ENCODE data around the gene CPXM1.
"Not testable (repeated sequence)": the region's sequence is repeated elsewhere in the genome, so short reads cannot be mapped to it uniquely, and the experiment has no call there.

CPXM1 gene

GRCh38 chr20:2820896-2821869 lies 20.8 kb upstream of the CPXM1 start:
- no peak for DNase-seq (ENCODE audit: low spot score)

- DNase-seq (ENCODE audit: low spot score) = no peak
These were observed 19.9 kb upstream of the CPXM1 start for GRCh38 chr20:2820084-2820895.

GRCh38 chr20:2817891-2818595 lies 17.6 kb upstream of the CPXM1 start:
- DNase-seq (ENCODE audit: low spot score) = no peak

- no peak for DNase-seq (ENCODE audit: low spot score)
These were observed 16.9 kb upstream of the CPXM1 start for GRCh38 chr20:2817341-2817726.

GRCh38 chr20:2816583-2817340 lies 16.3 kb upstream of the CPXM1 start:
- peak; percentile 31 for DNase-seq (ENCODE audit: low spot score)

- DNase-seq (ENCODE audit: low spot score) = no peak
These were observed 15.7 kb upstream of the CPXM1 start, which contains the start of gene TMEM239 for GRCh38 chr20:2816030-2816582. TSS of gene TMEM239 (plus strand) at chr20:2816364. CDS start at chr20:2816555, 191 bp downstream.

GRCh38 chr20:2815242-2815900 lies 14.9 kb upstream of the CPXM1 start:
- DNase-seq (ENCODE audit: low spot score) = no peak

- peak; percentile 96 for DNase-seq (ENCODE audit: low spot score)
These were observed 14.2 kb upstream of the CPXM1 start, which contains the start of gene C20orf141 for GRCh38 chr20:2814587-2815051. TSS of gene C20orf141 (plus strand) at chr20:2814987. CDS start at chr20:2815185, 198 bp downstream.

GRCh38 chr20:2814076-2814475 lies 13.6 kb upstream of the CPXM1 start:
- no peak for DNase-seq (ENCODE audit: low spot score)

- DNase-seq (ENCODE audit: low spot score) = no peak
These were observed 11.8 kb upstream of the CPXM1 start for GRCh38 chr20:2812189-2812588.

GRCh38 chr20:2809690-2810089 lies 9.3 kb upstream of the CPXM1 start:
- DNase-seq (ENCODE audit: low spot score) = peak; percentile 77

GRCh38 chr20:2807929-2808328 lies 7.5 kb upstream of the CPXM1 start:
- not testable (repeated sequence) for DNase-seq (ENCODE audit: low spot score)

GRCh38 chr20:2807019-2807418 lies 6.6 kb upstream of the CPXM1 start:
- DNase-seq (ENCODE audit: low spot score) = no peak

GRCh38 chr20:2806351-2806701 lies 5.9 kb upstream of the CPXM1 start:
- DNase-seq (ENCODE audit: low spot score) = no peak

GRCh38 chr20:2805689-2806350 lies 5.4 kb upstream of the CPXM1 start:
- peak; percentile 21 for DNase-seq (ENCODE audit: low spot score)

GRCh38 chr20:2804852-2805688 lies 4.6 kb upstream of the CPXM1 start:
- DNase-seq (ENCODE audit: low spot score) = no peak

GRCh38 chr20:2804041-2804828 lies 3.8 kb upstream of the CPXM1 start:
- DNase-seq (ENCODE audit: low spot score) = no peak

GRCh38 chr20:2801286-2801728 lies 880 bp upstream of the CPXM1 start:
- DNase-seq (ENCODE audit: low spot score) = no peak
